DOHH2 (cell line): ENCODE data around the gene FAU.
A peak's percentile ranks its signal among the peaks of the same experiment; 100 is the strongest.

Source experiments
- H3F3A ChIP-seq: fragments of 200-600 bp; sonication (generic), shearing (Covaris generic); 2 replicates; pipeline ENCODE4 v1.6.0; 2016; ENCODE audit warnings: antibody characterized with exemption, mild to moderate bottlenecking; ENCODE audit not compliant: control insufficient read depth, insufficient read depth
- H3K27ac ChIP-seq: fragments of 200-600 bp; sonication (generic); 2 replicates; pipeline ENCODE4 v1.5.1; 2014; ENCODE audit warnings: low read depth, mild to moderate bottlenecking, low read length, moderate library complexity
- H3K27me3 ChIP-seq: fragments of 200-600 bp; sonication (generic); 2 replicates; pipeline ENCODE4 v1.6.1; 2014; ENCODE audit warnings: mild to moderate bottlenecking, low read length, mixed read lengths; ENCODE audit not compliant: control insufficient read depth
- H3K36me3 ChIP-seq: fragments of 200-600 bp; sonication (generic); 2 replicates; pipeline ENCODE4 v1.6.1; 2014; ENCODE audit warnings: mild to moderate bottlenecking, low read length, moderate library complexity, mixed read lengths; ENCODE audit not compliant: control insufficient read depth
- H3K4me1 ChIP-seq: fragments of 200-600 bp; sonication (generic); 2 replicates; pipeline ENCODE4 v1.6.1; 2014; ENCODE audit warnings: mild to moderate bottlenecking, low read length, mixed read lengths; ENCODE audit not compliant: control insufficient read depth
- H3K4me2 ChIP-seq: fragments of 200-600 bp; sonication (generic); 2 replicates; pipeline ENCODE4 v1.6.0; 2014; ENCODE audit warnings: mild to moderate bottlenecking, low read length, moderate library complexity
- H3K4me3 ChIP-seq: fragments of 200-600 bp; sonication (generic); 2 replicates; pipeline ENCODE4 v1.5.1; 2014; ENCODE audit warnings: mild to moderate bottlenecking, low read length, mixed read lengths
- H3K79me2 ChIP-seq: fragments of 200-600 bp; sonication (generic); 2 replicates; pipeline ENCODE4 v1.6.1; 2014; ENCODE audit warnings: mild to moderate bottlenecking, low read length, mixed read lengths; ENCODE audit not compliant: control insufficient read depth
- H3K9me2 ChIP-seq: fragments of 200-600 bp; sonication (generic); replicated peaks from 2 replicates; pipeline ENCODE4 v1.6.1; 2014; ENCODE audit warnings: mild to moderate bottlenecking, low read length, mixed read lengths; ENCODE audit not compliant: control insufficient read depth
- H3K9me3 ChIP-seq: fragments of 200-600 bp; sonication (generic); 2 replicates; pipeline ENCODE4 v1.6.1; 2014; ENCODE audit warnings: antibody characterized with exemption, low read length, mixed read lengths; ENCODE audit not compliant: control insufficient read depth, insufficient read depth
- H4K20me1 ChIP-seq: fragments of 200-600 bp; sonication (generic); 2 replicates; pipeline ENCODE4 v1.6.0; 2014; ENCODE audit warnings: low read depth, mild to moderate bottlenecking, antibody characterized with exemption, low read length, moderate library complexity; ENCODE audit not compliant: control insufficient read depth, insufficient read depth
- EZH2phosphoT487 ChIP-seq: fragments of 200-600 bp; sonication (generic); IDR thresholded peaks from 2 replicates; pipeline ENCODE4 v1.6.1; 2017; ENCODE audit warnings: borderline replicate concordance, mild to moderate bottlenecking, antibody characterized with exemption, low read length, moderate library complexity, mixed read lengths
- TF ChIP-seq, protein P1 (sequence below): fragments of 200-600 bp; sonication (generic); IDR thresholded peaks from one replicate; pipeline ENCODE4 v1.5.1; 2014; ENCODE audit warnings: antibody characterized with exemption, mild to moderate bottlenecking, low read depth, low read length; ENCODE audit not compliant: poor library complexity, severe bottlenecking

Gene FAU

DNA sequence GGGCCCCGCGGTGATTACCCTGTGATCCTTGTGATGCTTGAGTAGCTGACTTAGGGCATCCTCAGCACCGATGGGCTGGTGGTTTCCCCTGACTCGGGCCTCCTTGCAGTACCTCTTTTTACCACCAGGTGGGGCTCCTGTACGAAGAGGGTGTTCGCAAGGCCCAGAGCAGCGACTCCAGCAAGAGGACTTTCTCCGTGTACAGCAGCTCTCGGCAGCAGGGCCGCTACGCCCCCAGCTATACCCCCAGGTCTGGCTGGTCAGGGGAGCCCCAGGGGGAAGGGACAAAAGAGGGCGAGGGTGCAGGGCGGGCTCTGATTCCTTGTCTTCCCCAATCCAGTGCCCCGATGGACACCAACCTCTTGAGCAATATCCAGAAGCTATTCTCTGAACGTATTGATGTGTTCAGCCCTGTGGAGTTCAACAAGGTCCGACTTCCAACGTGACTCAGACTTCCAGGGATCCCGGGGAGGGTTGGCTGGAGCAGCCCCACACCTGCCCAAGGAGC lies 11.5 kb downstream of the FAU start:
- Histone ChIP-seq H3K79me2 (peaks cover 33% of the 10 kb centered on the region), H3K9me2 (no peaks in the 10 kb centered on the region), H3F3A (peaks cover 13% of the 10 kb centered on the region), H3K4me1 (peaks cover 39% of the 10 kb centered on the region), H3K4me3 (peak overlapping the region; percentile 27; the same call in 1 of the 2 replicates), H4K20me1 (no peaks in the 10 kb centered on the region), H3K27ac (peak overlapping the region; percentile 28), H3K4me2 (peak overlapping the region; percentile 61), H3K36me3 (peaks cover 49% of the 10 kb centered on the region), H3K27me3 (no peaks in the 10 kb centered on the region), H3K9me3 (no peaks in the 10 kb centered on the region)
- TF ChIP-seq EZH2phosphoT487, result no peak
- TF ChIP-seq, protein P1, sequence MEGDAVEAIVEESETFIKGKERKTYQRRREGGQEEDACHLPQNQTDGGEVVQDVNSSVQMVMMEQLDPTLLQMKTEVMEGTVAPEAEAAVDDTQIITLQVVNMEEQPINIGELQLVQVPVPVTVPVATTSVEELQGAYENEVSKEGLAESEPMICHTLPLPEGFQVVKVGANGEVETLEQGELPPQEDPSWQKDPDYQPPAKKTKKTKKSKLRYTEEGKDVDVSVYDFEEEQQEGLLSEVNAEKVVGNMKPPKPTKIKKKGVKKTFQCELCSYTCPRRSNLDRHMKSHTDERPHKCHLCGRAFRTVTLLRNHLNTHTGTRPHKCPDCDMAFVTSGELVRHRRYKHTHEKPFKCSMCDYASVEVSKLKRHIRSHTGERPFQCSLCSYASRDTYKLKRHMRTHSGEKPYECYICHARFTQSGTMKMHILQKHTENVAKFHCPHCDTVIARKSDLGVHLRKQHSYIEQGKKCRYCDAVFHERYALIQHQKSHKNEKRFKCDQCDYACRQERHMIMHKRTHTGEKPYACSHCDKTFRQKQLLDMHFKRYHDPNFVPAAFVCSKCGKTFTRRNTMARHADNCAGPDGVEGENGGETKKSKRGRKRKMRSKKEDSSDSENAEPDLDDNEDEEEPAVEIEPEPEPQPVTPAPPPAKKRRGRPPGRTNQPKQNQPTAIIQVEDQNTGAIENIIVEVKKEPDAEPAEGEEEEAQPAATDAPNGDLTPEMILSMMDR, result peak; percentile 92

DNA sequence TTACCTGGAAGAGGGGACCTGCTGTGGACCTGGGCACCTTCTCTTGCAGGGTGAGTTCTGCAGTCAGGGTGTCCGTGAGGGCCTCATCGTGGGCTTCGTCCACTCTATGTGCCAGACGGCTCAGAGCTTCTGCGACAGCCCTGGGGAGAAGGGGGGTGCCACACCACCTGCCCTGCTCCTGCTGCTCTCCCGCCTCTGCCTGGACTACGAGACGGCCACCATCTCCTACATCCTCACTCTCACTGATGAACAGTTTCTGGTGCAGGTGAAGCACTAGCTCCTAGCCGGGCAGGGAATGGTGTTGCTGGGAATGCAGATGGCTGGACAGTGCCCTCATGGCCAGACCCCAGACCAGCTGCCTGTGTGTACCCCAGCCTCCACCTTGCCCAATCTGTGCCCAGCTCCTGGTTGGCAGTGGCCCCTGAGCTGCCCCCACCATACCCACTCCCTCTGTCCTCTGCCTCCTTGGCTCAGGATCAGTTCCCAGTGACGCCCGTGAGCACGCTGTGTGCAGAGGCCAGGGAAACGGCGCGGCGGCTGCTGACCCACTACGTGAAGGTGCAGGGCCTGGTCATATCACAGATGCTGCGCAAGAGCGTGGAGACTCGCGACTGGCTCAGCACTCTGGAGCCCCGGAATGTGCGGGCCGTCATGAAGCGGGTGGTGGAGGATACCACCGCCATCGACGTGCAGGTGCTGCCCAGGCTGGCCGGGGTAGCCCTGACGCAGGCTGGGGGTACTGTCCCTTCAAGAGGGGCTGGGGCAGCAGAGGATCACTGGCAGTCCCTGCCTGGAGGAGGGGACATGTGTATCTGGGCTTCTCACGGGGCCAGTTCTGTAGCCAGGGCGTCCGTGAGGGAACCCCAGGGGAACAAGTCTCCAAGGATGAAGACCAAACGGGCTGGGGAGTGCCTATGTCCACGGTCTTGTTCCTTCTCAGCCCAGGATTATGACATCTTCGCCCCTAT lies 12.4 kb downstream of the FAU start:
- no peak for TF ChIP-seq EZH2phosphoT487
- TF ChIP-seq, protein P1, result no peak
- H4K20me1 ChIP-seq, result no peaks in the 10 kb centered on the region

DNA sequence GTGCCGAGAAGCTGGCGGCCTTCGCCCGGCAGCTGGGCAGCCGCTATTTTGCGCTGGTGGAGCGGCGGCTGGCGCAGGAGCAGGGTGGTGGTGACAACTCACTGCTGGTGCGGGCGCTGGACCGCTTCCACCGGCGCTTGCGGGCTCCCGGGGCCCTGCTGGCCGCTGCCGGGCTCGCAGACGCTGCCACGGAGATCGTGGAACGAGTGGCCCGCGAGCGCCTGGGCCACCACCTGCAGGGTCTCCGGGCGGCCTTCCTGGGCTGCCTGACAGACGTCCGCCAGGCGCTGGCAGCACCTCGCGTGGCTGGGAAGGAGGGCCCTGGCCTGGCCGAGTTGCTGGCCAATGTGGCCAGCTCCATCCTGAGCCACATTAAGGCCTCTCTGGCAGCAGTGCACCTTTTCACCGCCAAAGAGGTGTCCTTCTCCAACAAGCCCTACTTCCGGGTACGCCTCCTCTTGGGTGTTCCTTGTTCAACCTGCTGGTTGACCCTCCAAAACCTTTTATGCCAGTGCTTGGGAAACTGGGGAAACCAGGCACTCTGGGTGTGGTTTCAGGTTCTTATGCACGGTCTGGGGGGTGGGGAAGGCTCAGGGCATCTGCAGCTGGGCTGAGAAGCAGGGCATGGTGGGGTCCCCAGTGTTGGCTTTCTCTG lies 13.3 kb downstream of the FAU start:
- Histone ChIP-seq H3K4me3 (no peak overlapping the region), H3K36me3 (peaks cover 39% of the 10 kb centered on the region)

More for the DNA sequence above, 12.4 kb downstream of the FAU start:
- peaks cover 44% of the 10 kb centered on the region for H3K36me3 ChIP-seq
- H3K4me3 ChIP-seq, result no peak overlapping the region
- no peaks in the 10 kb centered on the region for H3K9me2 ChIP-seq
- peaks cover 13% of the 10 kb centered on the region for H3F3A ChIP-seq
- no peaks in the 10 kb centered on the region for H3K27me3 ChIP-seq
- H3K79me2 ChIP-seq, result peaks cover 29% of the 10 kb centered on the region
- H3K9me3 ChIP-seq, result no peaks in the 10 kb centered on the region
- H3K27ac ChIP-seq, result no peak overlapping the region
- H3K4me1 ChIP-seq, result peaks cover 35% of the 10 kb centered on the region
- no peak overlapping the region for H3K4me2 ChIP-seq

More for the DNA sequence above, 13.3 kb downstream of the FAU start:
- Histone ChIP-seq H4K20me1 (no peaks in the 10 kb centered on the region), H3K27me3 (no peaks in the 10 kb centered on the region), H3F3A (peaks cover 10% of the 10 kb centered on the region), H3K9me2 (no peaks in the 10 kb centered on the region), H3K4me1 (peaks cover 26% of the 10 kb centered on the region), H3K4me2 (no peak overlapping the region), H3K27ac (no peak overlapping the region), H3K79me2 (peaks cover 25% of the 10 kb centered on the region), H3K9me3 (no peaks in the 10 kb centered on the region)
- no peak for TF ChIP-seq EZH2phosphoT487
- TF ChIP-seq, protein P1, result no peak
